ENCODE data around the gene HCN2.

The HCN2 gene

GRCh38 chr19:555474-555808 is 34.2 kb upstream of the HCN2 start:
- no peaks in the 10 kb centered on the region for H3K9me3 ChIP-seq (ENCODE audit: low read length)
- no peak overlapping the region for H3K9ac ChIP-seq (ENCODE audit: low read length)
- no peaks in the 10 kb centered on the region for H3K27me3 ChIP-seq (ENCODE audit: control insufficient read depth in 1 of 2, insufficient read depth in 2 of 2, low read length in 2 of 2)
- H3K36me3 ChIP-seq (ENCODE audit: insufficient read depth, low read length) = no peaks in the 10 kb centered on the region
- H3K27ac ChIP-seq (ENCODE audit: low read depth, low read length) = no peak overlapping the region
- no peak overlapping the region for H3K4me3 ChIP-seq (ENCODE audit: low read depth in 1 of 2, low read length in 2 of 2)
- H3K4me1 ChIP-seq (ENCODE audit: insufficient read depth, low read length) = peaks cover 8% of the 10 kb centered on the region

DNA sequence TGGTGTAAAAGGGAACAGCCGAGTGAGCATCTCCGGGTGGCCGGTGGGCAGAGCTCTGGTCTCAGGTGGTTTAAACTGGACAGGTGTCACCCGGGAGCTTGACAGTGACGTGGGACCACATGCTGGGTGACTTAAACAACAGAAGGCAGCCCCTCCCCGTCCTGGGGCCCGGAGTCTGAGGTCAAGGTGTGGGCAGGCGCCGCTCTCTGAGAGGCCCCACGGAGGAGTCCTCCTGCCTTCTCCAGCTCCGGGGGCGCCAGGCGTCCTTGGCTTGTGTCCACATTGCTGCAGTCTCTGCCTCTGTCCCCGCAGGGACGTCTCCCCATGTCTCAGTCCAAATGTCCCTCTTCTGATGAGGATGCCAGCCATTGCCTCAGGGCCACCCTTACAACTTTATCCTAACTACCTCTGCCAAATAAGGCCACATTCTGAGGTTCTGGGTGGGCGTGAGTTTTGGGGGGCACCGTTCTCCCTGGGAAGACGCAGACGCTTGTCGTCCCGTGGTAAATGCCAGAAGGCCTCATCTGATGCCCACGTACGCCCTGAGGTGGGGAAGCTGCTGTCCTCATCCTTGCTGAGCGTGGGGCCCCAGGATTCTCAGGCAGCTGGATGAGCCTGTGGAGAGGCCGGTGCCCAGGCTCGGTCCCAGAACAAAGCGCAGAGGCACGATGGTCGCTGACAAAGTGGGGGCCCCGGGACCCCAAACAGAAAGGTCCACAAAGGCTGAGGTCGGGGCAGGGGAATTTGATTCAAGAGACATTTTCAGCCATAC is 32.9 kb upstream of the HCN2 start:
- Histone ChIP-seq H3K27me3 (ENCODE audit: control insufficient read depth in 1 of 2, insufficient read depth in 2 of 2, low read length in 2 of 2) (no peaks in the 10 kb centered on the region), H3K27ac (ENCODE audit: low read depth, low read length) (no peak overlapping the region), H3K4me1 (ENCODE audit: insufficient read depth, low read length) (peaks cover 8% of the 10 kb centered on the region), H3K36me3 (ENCODE audit: insufficient read depth, low read length) (no peaks in the 10 kb centered on the region), H3K9ac (ENCODE audit: low read length) (no peak overlapping the region), H3K9me3 (ENCODE audit: low read length) (no peaks in the 10 kb centered on the region), H3K4me3 (ENCODE audit: low read depth in 1 of 2, low read length in 2 of 2) (no peak overlapping the region)

- no peaks in the 10 kb centered on the region for H3K27me3 ChIP-seq (ENCODE audit: control insufficient read depth in 1 of 2, insufficient read depth in 2 of 2, low read length in 2 of 2)
- no peaks in the 10 kb centered on the region for H3K36me3 ChIP-seq (ENCODE audit: insufficient read depth, low read length)
- no peaks in the 10 kb centered on the region for H3K9me3 ChIP-seq (ENCODE audit: low read length)
- no peak overlapping the region for H3K4me3 ChIP-seq (ENCODE audit: low read depth in 1 of 2, low read length in 2 of 2)
- H3K9ac ChIP-seq (ENCODE audit: low read length) = no peak overlapping the region
- H3K27ac ChIP-seq (ENCODE audit: low read depth, low read length) = peak overlapping the region; percentile 48
- peaks cover 8% of the 10 kb centered on the region for H3K4me1 ChIP-seq (ENCODE audit: insufficient read depth, low read length)
Measured at GRCh38 chr19:558770-559439, 30.8 kb upstream of the HCN2 start.

DNA sequence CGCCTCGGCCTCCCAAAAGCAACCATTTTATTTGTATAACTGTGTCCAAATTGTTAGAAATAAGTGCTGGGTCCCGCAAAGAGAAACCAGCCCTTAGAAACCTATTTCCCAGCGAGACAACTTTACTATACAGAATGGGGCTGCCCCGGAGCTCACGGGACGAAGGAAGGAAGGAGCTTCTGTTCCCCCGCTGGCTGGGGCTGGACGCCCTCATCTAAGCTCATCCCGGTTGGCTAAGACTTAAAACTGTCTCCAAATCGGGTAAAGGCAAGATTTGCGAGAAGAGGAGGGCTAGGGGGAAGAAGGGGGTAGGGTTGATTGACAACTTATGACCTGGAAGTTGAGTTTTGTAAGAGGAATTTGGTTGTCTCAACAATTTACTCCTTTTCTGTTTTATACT is 29.6 kb upstream of the HCN2 start:
- Histone ChIP-seq H3K4me1 (ENCODE audit: insufficient read depth, low read length) (peaks cover 8% of the 10 kb centered on the region), H3K4me3 (ENCODE audit: low read depth in 1 of 2, low read length in 2 of 2) (no peak overlapping the region), H3K9ac (ENCODE audit: low read length) (no peak overlapping the region), H3K9me3 (ENCODE audit: low read length) (no peaks in the 10 kb centered on the region), H3K27me3 (ENCODE audit: control insufficient read depth in 1 of 2, insufficient read depth in 2 of 2, low read length in 2 of 2) (no peaks in the 10 kb centered on the region), H3K36me3 (ENCODE audit: insufficient read depth, low read length) (no peaks in the 10 kb centered on the region), H3K27ac (ENCODE audit: low read depth, low read length) (no peak overlapping the region)

- Histone ChIP-seq H3K27ac (ENCODE audit: low read depth, low read length) (peak overlapping the region; percentile 86), H3K4me1 (ENCODE audit: insufficient read depth, low read length) (peaks cover 15% of the 10 kb centered on the region), H3K9ac (ENCODE audit: low read length) (no peak overlapping the region), H3K27me3 (ENCODE audit: control insufficient read depth in 1 of 2, insufficient read depth in 2 of 2, low read length in 2 of 2) (no peaks in the 10 kb centered on the region), H3K9me3 (ENCODE audit: low read length) (no peaks in the 10 kb centered on the region), H3K4me3 (ENCODE audit: low read depth in 1 of 2, low read length in 2 of 2) (peak overlapping the region in 1 of 2 donors; percentile 25), H3K36me3 (ENCODE audit: insufficient read depth, low read length) (no peaks in the 10 kb centered on the region)
Measured at GRCh38 chr19:566403-566802, 23.3 kb upstream of the HCN2 start.

GRCh38 chr19:566844-567243 is 22.8 kb upstream of the HCN2 start:
- Histone ChIP-seq H3K9me3 (ENCODE audit: low read length) (no peaks in the 10 kb centered on the region), H3K9ac (ENCODE audit: low read length) (no peak overlapping the region), H3K27ac (ENCODE audit: low read depth, low read length) (peak overlapping the region; percentile 86), H3K4me3 (ENCODE audit: low read depth in 1 of 2, low read length in 2 of 2) (peak overlapping the region in 1 of 2 donors; percentile 25), H3K4me1 (ENCODE audit: insufficient read depth, low read length) (peaks cover 18% of the 10 kb centered on the region), H3K27me3 (ENCODE audit: control insufficient read depth in 1 of 2, insufficient read depth in 2 of 2, low read length in 2 of 2) (no peaks in the 10 kb centered on the region), H3K36me3 (ENCODE audit: insufficient read depth, low read length) (no peaks in the 10 kb centered on the region)

- peak overlapping the region in 1 of 2 donors; percentile 25 for H3K4me3 ChIP-seq (ENCODE audit: low read depth in 1 of 2, low read length in 2 of 2)
- H3K4me1 ChIP-seq (ENCODE audit: insufficient read depth, low read length) = peaks cover 18% of the 10 kb centered on the region
- H3K36me3 ChIP-seq (ENCODE audit: insufficient read depth, low read length) = no peaks in the 10 kb centered on the region
- H3K27ac ChIP-seq (ENCODE audit: low read depth, low read length) = peak overlapping the region; percentile 86
- no peak overlapping the region for H3K9ac ChIP-seq (ENCODE audit: low read length)
- no peaks in the 10 kb centered on the region for H3K9me3 ChIP-seq (ENCODE audit: low read length)
- H3K27me3 ChIP-seq (ENCODE audit: control insufficient read depth in 1 of 2, insufficient read depth in 2 of 2, low read length in 2 of 2) = no peaks in the 10 kb centered on the region
Measured at GRCh38 chr19:567296-567900, 22.3 kb upstream of the HCN2 start.

DNA sequence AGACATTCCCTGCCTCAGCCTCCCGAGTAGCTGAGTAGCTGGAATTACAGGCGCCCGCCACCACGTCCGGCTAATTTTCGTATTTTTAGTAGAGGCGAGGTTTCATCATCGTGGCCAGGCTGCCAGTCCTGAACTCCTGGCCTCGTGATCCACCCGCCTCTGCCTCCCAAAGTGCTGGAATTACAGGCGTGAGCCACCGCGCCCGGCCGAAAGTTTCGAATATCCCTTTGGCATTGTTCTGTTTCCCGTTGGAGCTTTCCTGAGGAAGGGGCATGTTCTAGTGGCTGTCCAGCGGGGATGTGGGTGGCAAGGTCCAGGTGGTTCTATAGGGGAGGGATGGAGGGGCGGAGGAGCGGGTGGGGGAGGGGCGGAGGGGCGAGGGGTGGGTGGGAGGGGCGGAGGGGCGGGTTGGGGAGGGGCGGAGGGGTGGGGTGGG is 19.4 kb upstream of the HCN2 start:
- no peaks in the 10 kb centered on the region for H3K9me3 ChIP-seq (ENCODE audit: low read length)

DNA sequence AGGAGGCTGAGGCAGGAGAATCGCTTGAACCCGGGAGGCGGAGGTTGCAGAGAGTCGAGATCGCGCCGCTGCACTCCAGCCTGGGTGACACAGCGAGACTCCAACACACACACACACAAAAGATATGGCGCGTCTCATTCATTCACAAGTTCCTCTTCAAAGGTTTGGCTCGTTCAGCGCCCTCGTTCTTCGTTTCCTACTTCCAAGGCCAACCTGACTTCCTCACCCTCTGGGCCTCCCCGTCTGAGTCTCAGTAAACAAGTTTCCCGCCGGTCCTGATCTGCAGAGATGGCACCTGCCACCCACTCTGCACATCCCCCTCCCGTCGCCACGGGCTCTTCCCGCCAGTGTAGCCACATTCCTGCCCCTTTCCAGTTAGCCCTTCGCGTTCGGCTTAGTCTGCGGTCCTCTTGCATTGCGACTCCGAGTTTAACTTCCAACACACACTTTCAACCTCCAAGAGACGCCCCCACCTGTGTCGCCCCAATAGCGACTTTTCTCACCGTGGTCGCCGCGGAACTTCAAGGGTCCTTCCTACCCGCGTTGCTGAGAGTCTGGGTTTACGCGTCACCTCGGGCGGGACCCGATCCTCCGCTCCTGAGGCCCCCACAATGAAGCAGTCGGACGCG is 18.6 kb upstream of the HCN2 start:
- peaks cover 38% of the 10 kb centered on the region for H3K4me1 ChIP-seq (ENCODE audit: insufficient read depth, low read length)
- no peaks in the 10 kb centered on the region for H3K36me3 ChIP-seq (ENCODE audit: insufficient read depth, low read length)
- no peaks in the 10 kb centered on the region for H3K9me3 ChIP-seq (ENCODE audit: low read length)
- H3K9ac ChIP-seq (ENCODE audit: low read length) = no peak overlapping the region
- no peaks in the 10 kb centered on the region for H3K27me3 ChIP-seq (ENCODE audit: control insufficient read depth in 1 of 2, insufficient read depth in 2 of 2, low read length in 2 of 2)
- peak overlapping the region; percentile 94 for H3K27ac ChIP-seq (ENCODE audit: low read depth, low read length)
- peak overlapping the region; percentile 60 to 64 for H3K4me3 ChIP-seq (ENCODE audit: low read depth in 1 of 2, low read length in 2 of 2)

More for the DNA sequence above, 19.4 kb upstream of the HCN2 start:
- Histone ChIP-seq H3K9ac (ENCODE audit: low read length) (no peak overlapping the region), H3K4me1 (ENCODE audit: insufficient read depth, low read length) (peaks cover 33% of the 10 kb centered on the region), H3K27me3 (ENCODE audit: control insufficient read depth in 1 of 2, insufficient read depth in 2 of 2, low read length in 2 of 2) (no peaks in the 10 kb centered on the region), H3K27ac (ENCODE audit: low read depth, low read length) (no peak overlapping the region), H3K36me3 (ENCODE audit: insufficient read depth, low read length) (no peaks in the 10 kb centered on the region), H3K4me3 (ENCODE audit: low read depth in 1 of 2, low read length in 2 of 2) (no peak overlapping the region)

DNA sequence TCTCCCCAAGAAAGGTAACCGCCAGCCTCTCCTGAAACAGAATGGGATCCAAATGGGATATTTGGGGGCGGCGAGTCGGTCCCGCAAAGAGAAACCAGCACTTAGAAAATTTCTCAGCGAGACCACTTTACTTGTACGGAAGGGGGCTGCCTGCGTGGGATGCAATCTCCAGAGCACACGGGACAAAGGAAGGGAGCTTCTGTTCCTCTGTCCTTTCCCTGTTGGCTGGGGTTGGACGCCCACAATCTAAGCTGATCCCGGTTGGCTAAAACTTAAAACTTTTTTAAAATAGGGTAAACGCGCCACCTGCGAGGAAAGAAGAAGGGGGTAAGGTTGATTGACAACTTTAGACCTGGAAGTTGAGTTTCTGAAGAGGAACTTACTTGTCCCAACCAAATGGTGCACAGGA is 18.1 kb upstream of the HCN2 start:
- peak overlapping the region; percentile 94 for H3K27ac ChIP-seq (ENCODE audit: low read depth, low read length)

GRCh38 chr19:572140-572742 is 17.4 kb upstream of the HCN2 start, which contains the start of gene BSG:
Gene BSG, plus strand, starts transcription at chr19:572596. Its CDS starts 39 bp downstream, at chr19:572635.
- Histone ChIP-seq H3K4me3 (ENCODE audit: low read depth in 1 of 2, low read length in 2 of 2) (peak within 1 kb of the TSS; percentile 85 to 89), H3K4me1 (ENCODE audit: insufficient read depth, low read length) (peaks cover 35% of the 10 kb centered on the region), H3K27ac (ENCODE audit: low read depth, low read length) (peak within 1 kb of the TSS; percentile 94), H3K36me3 (ENCODE audit: insufficient read depth, low read length) (no peaks in the 10 kb centered on the region), H3K9ac (ENCODE audit: low read length) (peak within 1 kb of the TSS; percentile 90), H3K27me3 (ENCODE audit: control insufficient read depth in 1 of 2, insufficient read depth in 2 of 2, low read length in 2 of 2) (no peaks in the 10 kb centered on the region), H3K9me3 (ENCODE audit: low read length) (no peaks in the 10 kb centered on the region)

More for the DNA sequence above, 18.1 kb upstream of the HCN2 start:
- no peaks in the 10 kb centered on the region for H3K9me3 ChIP-seq (ENCODE audit: low read length)
- no peaks in the 10 kb centered on the region for H3K27me3 ChIP-seq (ENCODE audit: control insufficient read depth in 1 of 2, insufficient read depth in 2 of 2, low read length in 2 of 2)
- H3K36me3 ChIP-seq (ENCODE audit: insufficient read depth, low read length) = no peaks in the 10 kb centered on the region
- H3K4me3 ChIP-seq (ENCODE audit: low read depth in 1 of 2, low read length in 2 of 2) = peak overlapping the region; percentile 60 to 64
- peaks cover 41% of the 10 kb centered on the region for H3K4me1 ChIP-seq (ENCODE audit: insufficient read depth, low read length)
- no peak overlapping the region for H3K9ac ChIP-seq (ENCODE audit: low read length)
